ENCODE measurements around the gene ENO1.

DNA sequence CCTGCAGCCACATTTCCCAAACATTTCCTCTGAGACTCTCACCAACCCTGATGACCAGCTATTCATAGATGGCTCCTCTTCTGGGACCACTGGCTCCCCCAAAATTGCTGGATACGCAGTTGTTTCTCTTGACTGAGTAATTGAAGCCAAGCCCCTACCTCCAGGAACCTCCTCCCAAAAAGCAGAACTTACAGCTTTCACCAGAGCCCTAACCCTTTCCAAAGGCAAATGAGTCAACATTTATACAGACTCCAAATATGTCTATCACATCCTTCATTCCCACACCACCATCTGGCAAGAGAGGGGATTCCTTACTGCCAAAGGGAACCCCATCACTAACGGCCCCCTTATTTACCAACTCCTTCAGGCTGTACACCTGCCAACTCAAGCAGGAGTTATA lies 46.9 kb upstream of the ENO1 start:
- TF ChIP-seq, protein P1, sequence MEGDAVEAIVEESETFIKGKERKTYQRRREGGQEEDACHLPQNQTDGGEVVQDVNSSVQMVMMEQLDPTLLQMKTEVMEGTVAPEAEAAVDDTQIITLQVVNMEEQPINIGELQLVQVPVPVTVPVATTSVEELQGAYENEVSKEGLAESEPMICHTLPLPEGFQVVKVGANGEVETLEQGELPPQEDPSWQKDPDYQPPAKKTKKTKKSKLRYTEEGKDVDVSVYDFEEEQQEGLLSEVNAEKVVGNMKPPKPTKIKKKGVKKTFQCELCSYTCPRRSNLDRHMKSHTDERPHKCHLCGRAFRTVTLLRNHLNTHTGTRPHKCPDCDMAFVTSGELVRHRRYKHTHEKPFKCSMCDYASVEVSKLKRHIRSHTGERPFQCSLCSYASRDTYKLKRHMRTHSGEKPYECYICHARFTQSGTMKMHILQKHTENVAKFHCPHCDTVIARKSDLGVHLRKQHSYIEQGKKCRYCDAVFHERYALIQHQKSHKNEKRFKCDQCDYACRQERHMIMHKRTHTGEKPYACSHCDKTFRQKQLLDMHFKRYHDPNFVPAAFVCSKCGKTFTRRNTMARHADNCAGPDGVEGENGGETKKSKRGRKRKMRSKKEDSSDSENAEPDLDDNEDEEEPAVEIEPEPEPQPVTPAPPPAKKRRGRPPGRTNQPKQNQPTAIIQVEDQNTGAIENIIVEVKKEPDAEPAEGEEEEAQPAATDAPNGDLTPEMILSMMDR (IDR thresholded peaks at IDR 0.05) = no peak
- TF ChIP-seq POLR2A (IDR thresholded peaks at IDR 0.05) = no peak

All from prostate gland (tissue), 2 donors.